PC-9 (cell line): ENCODE measurements around the gene SLC22A23. TPM values are rescaled to one million over a fixed set of nuclear protein-coding genes. Genes with fewer than 3 reads are reported as not detected.

Source experiments
- BruUV-seq: library from RNA; stranded (reverse); fragments of 400-500 nt; replicated peaks from 2 replicates; lab custom pipeline; 2021; lab: Mats Ljungman, UMichigan
- CTCF ChIA-PET: fragments of 300-600 bp; sonication (Branson Sonifier 250); formaldehyde crosslinking; loops from one replicate; lab custom pipeline; 2022; ENCODE audit warnings: antibody characterized with exemption; lab: Charles Lee
- POLR2A ChIA-PET: fragments of 300-600 bp; sonication (Branson Sonifier 250); formaldehyde crosslinking; loops from one replicate; lab custom pipeline; 2022; ENCODE audit warnings: antibody characterized with exemption; ENCODE audit not compliant: unreplicated experiment; lab: Charles Lee
- DNase-seq, 2 experiments: peaks; one replicate each; pipeline versions ENCODE4 v3.0.0 to v3.0.0-alpha.2; 2015 to 2022; ENCODE audit warnings: mixed read lengths in 1 of 2
- H2AFZ ChIP-seq: fragments of 200-600 bp; sonication (generic); 2 replicates; pipeline ENCODE4 v1.8.1; 2017; ENCODE audit warnings: antibody characterized with exemption
- H3F3A ChIP-seq: fragments of 200-600 bp; sonication (generic); 2 replicates; pipeline ENCODE4 v1.8.1; 2017; ENCODE audit warnings: antibody characterized with exemption, mild to moderate bottlenecking, low read depth; ENCODE audit not compliant: insufficient read depth
- H3K27ac ChIP-seq: fragments of 200-600 bp; sonication (generic); 2 replicates; pipeline ENCODE4 v1.6.1; 2016; ENCODE audit warnings: mixed run types
- H3K27me3 ChIP-seq: fragments of 200-600 bp; sonication (generic); 2 replicates; pipeline ENCODE4 v1.6.1; 2016; ENCODE audit warnings: low read depth, mixed run types; ENCODE audit not compliant: insufficient read depth
- H3K36me3 ChIP-seq: fragments of 200-600 bp; sonication (generic); 2 replicates; pipeline ENCODE4 v1.6.1; 2016; ENCODE audit warnings: low read depth, mixed run types
- H3K4me1 ChIP-seq: fragments of 200-600 bp; sonication (generic); replicated peaks from 2 replicates; pipeline ENCODE4 v1.6.1; 2016; ENCODE audit warnings: mixed run types; ENCODE audit not compliant: insufficient read depth
- H3K4me2 ChIP-seq: fragments of 200-600 bp; sonication (generic); 2 replicates; pipeline ENCODE4 v1.6.1; 2017; ENCODE audit warnings: mixed run types
- H3K4me3 ChIP-seq: fragments of 200-600 bp; sonication (generic); 2 replicates; pipeline ENCODE4 v1.6.1; 2016; ENCODE audit warnings: mixed run types
- H3K79me2 ChIP-seq: fragments of 200-600 bp; sonication (generic); 2 replicates; pipeline ENCODE4 v1.6.1; 2017; ENCODE audit warnings: low read depth, mixed run types
- H3K9me2 ChIP-seq: fragments of 200-600 bp; sonication (generic); 2 replicates; pipeline ENCODE4 v1.8.1; 2017; ENCODE audit warnings: mild to moderate bottlenecking; ENCODE audit not compliant: insufficient read depth
- H3K9me3 ChIP-seq: fragments of 200-600 bp; sonication (generic); 2 replicates; pipeline ENCODE4 v1.8.1; 2016; ENCODE audit warnings: low read depth; ENCODE audit not compliant: insufficient read depth
- H4K20me1 ChIP-seq: fragments of 200-600 bp; sonication (generic); 2 replicates; pipeline ENCODE4 v1.8.1; 2017; ENCODE audit not compliant: insufficient read depth
- CTCF ChIP-seq: fragments of 200-600 bp; sonication (generic); conservative IDR thresholded peaks from 2 replicates; pipeline ENCODE4 v1.6.1; 2017; ENCODE audit warnings: mixed run types, antibody characterized with exemption, mild to moderate bottlenecking, moderate library complexity
- EZH2 ChIP-seq: fragments of 200-600 bp; sonication (generic); IDR thresholded peaks from 2 replicates; pipeline ENCODE4 v1.8.0; 2017; ENCODE audit warnings: antibody characterized with exemption, low read depth
- intact Hi-C: fragments of 100-400 bp; cut with micrococcal nuclease; formaldehyde crosslinking; loops from one replicate; pipeline ENCODE4 v1.10.0; 2022; ENCODE audit not compliant: unreplicated experiment
- total RNA-seq: library from RNA; stranded (reverse); gene quantifications from 2 replicates; pipeline ENCODE4 v1.2.3, GENCODE V29; 2021

SLC22A23 gene
- total RNA-seq, 1 experiment from 2014 or later: 13.5 TPM

- no peaks in the 10 kb centered on the region for H4K20me1 ChIP-seq
- CTCF ChIA-PET: no interaction called here
- no peak overlapping the region for H3K27ac ChIP-seq
- H3K4me1 ChIP-seq: peaks cover 15% of the 10 kb centered on the region
- no peaks in the 10 kb centered on the region for H3K9me3 ChIP-seq
- no peaks in the 10 kb centered on the region for H3K27me3 ChIP-seq
- H3K4me3 ChIP-seq: no peak overlapping the region
- no peak for TF ChIP-seq EZH2
- no peak for TF ChIP-seq CTCF
- H3K79me2 ChIP-seq: no peaks in the 10 kb centered on the region
- no peaks in the 10 kb centered on the region for H3K36me3 ChIP-seq
- BruUV-seq: no TSS peak
- POLR2A ChIA-PET: interaction anchor here (0.6 kb wide), 1 partner anchor 469 kb away, joined by 3 read pairs; no protein-coding TSS in a partner anchor
- intact Hi-C loops: no loop called here
- no peak for DNase-seq
- H3K9me2 ChIP-seq: no peaks in the 10 kb centered on the region
- H3K4me2 ChIP-seq: no peak overlapping the region
- H2AFZ ChIP-seq: no peak overlapping the region
- H3F3A ChIP-seq: peaks cover 10% of the 10 kb centered on the region
Observed at GRCh38 chr6:3504938-3505805, 48.3 kb upstream of the SLC22A23 start.

GRCh38 chr6:3504354-3504753 lies 47.5 kb upstream of the SLC22A23 start:
- H3K79me2 ChIP-seq: no peaks in the 10 kb centered on the region
- intact Hi-C loops: no loop called here
- H3F3A ChIP-seq: peaks cover 17% of the 10 kb centered on the region
- no peak overlapping the region for H3K4me3 ChIP-seq
- H3K9me2 ChIP-seq: no peaks in the 10 kb centered on the region
- no peaks in the 10 kb centered on the region for H3K9me3 ChIP-seq
- no peak overlapping the region for H3K27ac ChIP-seq
- H2AFZ ChIP-seq: no peak overlapping the region
- no peak for TF ChIP-seq EZH2
- TF ChIP-seq CTCF: no peak
- no peaks in the 10 kb centered on the region for H3K36me3 ChIP-seq
- no TSS peak for BruUV-seq
- DNase-seq: no peak
- no peaks in the 10 kb centered on the region for H3K27me3 ChIP-seq
- peaks cover 23% of the 10 kb centered on the region for H3K4me1 ChIP-seq
- POLR2A ChIA-PET: interaction anchor here (0.6 kb wide), 1 partner anchor 470 kb away, joined by 3 read pairs; no protein-coding TSS in a partner anchor
- no peaks in the 10 kb centered on the region for H4K20me1 ChIP-seq
- no peak overlapping the region for H3K4me2 ChIP-seq
- CTCF ChIA-PET: no interaction called here

GRCh38 chr6:3501826-3502500 lies 45.1 kb upstream of the SLC22A23 start:
- H2AFZ ChIP-seq: no peak overlapping the region
- peaks cover 25% of the 10 kb centered on the region for H3K4me1 ChIP-seq
- H3K9me3 ChIP-seq: no peaks in the 10 kb centered on the region
- no peak overlapping the region for H3K4me2 ChIP-seq
- no peak for DNase-seq
- no peaks in the 10 kb centered on the region for H3K27me3 ChIP-seq
- no TSS peak for BruUV-seq
- POLR2A ChIA-PET: no interaction called here
- no peaks in the 10 kb centered on the region for H3K36me3 ChIP-seq
- no peak overlapping the region for H3K27ac ChIP-seq
- H3K9me2 ChIP-seq: no peaks in the 10 kb centered on the region
- H3F3A ChIP-seq: peaks cover 17% of the 10 kb centered on the region
- intact Hi-C loops: loop anchor here (2.0 kb wide), 1 partner anchor 17 kb away; no protein-coding TSS in a partner anchor
- H4K20me1 ChIP-seq: no peaks in the 10 kb centered on the region
- CTCF ChIA-PET: interaction anchor here (0.6 kb wide), 1 partner anchor 78 kb away, joined by 6 read pairs; no protein-coding TSS in a partner anchor
- no peak overlapping the region for H3K4me3 ChIP-seq
- no peak for TF ChIP-seq CTCF
- TF ChIP-seq EZH2: no peak
- no peaks in the 10 kb centered on the region for H3K79me2 ChIP-seq
